ENCODE results near the gene NFE2L1.

GRCh38 chr17:48110761-48111160 lies 62.6 kb downstream of the NFE2L1 start:
- no peak for TF ChIP-seq GATA3 (IDR thresholded peaks at IDR 0.05; ENCODE audit: low read depth, low read length)
- TF ChIP-seq GATA2 (IDR thresholded peaks at IDR 0.05; ENCODE audit: low read depth, low read length) = no peak
